Measurements from ENCODE around the gene CLCN4. TPM values are rescaled to one million over a fixed set of nuclear protein-coding genes. Genes with fewer than 3 reads are reported as not detected.
A peak's percentile ranks its signal among the peaks of the same experiment; 100 is the strongest.

Gene CLCN4
- total RNA-seq, 3 donors from 2014 or later = 2.9 to 4.7 (median 3.7) TPM

GRCh38 chrX:10117864-10118377, 38.9 kb upstream of the CLCN4 start:
- no peaks in the 10 kb centered on the region for H3K9me3 ChIP-seq
- DNase-seq (ENCODE audit: low spot score in 2 of 2) = no peak
- H3K36me3 ChIP-seq = no peaks in the 10 kb centered on the region
- no peak for TF ChIP-seq POLR2AphosphoS5 (IDR thresholded peaks at IDR 0.05)
- TF ChIP-seq, protein P1, sequence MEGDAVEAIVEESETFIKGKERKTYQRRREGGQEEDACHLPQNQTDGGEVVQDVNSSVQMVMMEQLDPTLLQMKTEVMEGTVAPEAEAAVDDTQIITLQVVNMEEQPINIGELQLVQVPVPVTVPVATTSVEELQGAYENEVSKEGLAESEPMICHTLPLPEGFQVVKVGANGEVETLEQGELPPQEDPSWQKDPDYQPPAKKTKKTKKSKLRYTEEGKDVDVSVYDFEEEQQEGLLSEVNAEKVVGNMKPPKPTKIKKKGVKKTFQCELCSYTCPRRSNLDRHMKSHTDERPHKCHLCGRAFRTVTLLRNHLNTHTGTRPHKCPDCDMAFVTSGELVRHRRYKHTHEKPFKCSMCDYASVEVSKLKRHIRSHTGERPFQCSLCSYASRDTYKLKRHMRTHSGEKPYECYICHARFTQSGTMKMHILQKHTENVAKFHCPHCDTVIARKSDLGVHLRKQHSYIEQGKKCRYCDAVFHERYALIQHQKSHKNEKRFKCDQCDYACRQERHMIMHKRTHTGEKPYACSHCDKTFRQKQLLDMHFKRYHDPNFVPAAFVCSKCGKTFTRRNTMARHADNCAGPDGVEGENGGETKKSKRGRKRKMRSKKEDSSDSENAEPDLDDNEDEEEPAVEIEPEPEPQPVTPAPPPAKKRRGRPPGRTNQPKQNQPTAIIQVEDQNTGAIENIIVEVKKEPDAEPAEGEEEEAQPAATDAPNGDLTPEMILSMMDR (IDR thresholded peaks at IDR 0.05) = no peak
- no peak for TF ChIP-seq POLR2A (IDR thresholded peaks at IDR 0.05)
- H3K27ac ChIP-seq = no peak overlapping the region
- peaks cover 0 to 6% of the 10 kb centered on the region in 2 donors for H3K27me3 ChIP-seq
- H3K4me1 ChIP-seq = no peaks in the 10 kb centered on the region
- no peak overlapping the region for H3K4me3 ChIP-seq
- intact Hi-C loops (cut with DNase I; ENCODE audit: low total_unique reads) = loop anchor here (5.0 kb wide), 2 partner anchors 121 to 939 kb away; no protein-coding TSS in a partner anchor

GRCh38 chrX:10118530-10118929, 38.2 kb upstream of the CLCN4 start:
- H3K27ac ChIP-seq = no peak overlapping the region
- DNase-seq (ENCODE audit: low spot score in 2 of 2) = no peak
- H3K4me3 ChIP-seq = no peak overlapping the region

GRCh38 chrX:10119399-10119990, 37.3 kb upstream of the CLCN4 start:
- Histone ChIP-seq H3K36me3 (no peaks in the 10 kb centered on the region), H3K27me3 (peaks cover 0 to 6% of the 10 kb centered on the region in 2 donors), H3K4me1 (no peaks in the 10 kb centered on the region), H3K27ac (no peak overlapping the region), H3K4me3 (no peak overlapping the region), H3K9me3 (no peaks in the 10 kb centered on the region)
- intact Hi-C loops (cut with DNase I; ENCODE audit: low total_unique reads) = loop anchor here (5.0 kb wide), 2 partner anchors 122 to 938 kb away; no protein-coding TSS in a partner anchor
- TF ChIP-seq POLR2A (IDR thresholded peaks at IDR 0.05) (no peak), POLR2AphosphoS5 (IDR thresholded peaks at IDR 0.05) (peak; percentile 84 to 99 (median 97))
- TF ChIP-seq, protein P1 (IDR thresholded peaks at IDR 0.05) = peak; percentile 100
- DNase-seq (ENCODE audit: low spot score in 2 of 2) = peak; percentile 56 to 72

More at GRCh38 chrX:10118530-10118929, 38.2 kb upstream of the CLCN4 start:
- Histone ChIP-seq H3K4me1 (no peaks in the 10 kb centered on the region), H3K36me3 (no peaks in the 10 kb centered on the region), H3K27me3 (peaks cover 0 to 6% of the 10 kb centered on the region in 2 donors), H3K9me3 (no peaks in the 10 kb centered on the region)
- intact Hi-C loops (cut with DNase I; ENCODE audit: low total_unique reads) = loop anchor here (5.0 kb wide), 2 partner anchors 121 to 939 kb away; no protein-coding TSS in a partner anchor
- TF ChIP-seq, protein P1 (IDR thresholded peaks at IDR 0.05) = no peak
- TF ChIP-seq POLR2AphosphoS5 (IDR thresholded peaks at IDR 0.05) (no peak), POLR2A (IDR thresholded peaks at IDR 0.05) (no peak)

DNA sequence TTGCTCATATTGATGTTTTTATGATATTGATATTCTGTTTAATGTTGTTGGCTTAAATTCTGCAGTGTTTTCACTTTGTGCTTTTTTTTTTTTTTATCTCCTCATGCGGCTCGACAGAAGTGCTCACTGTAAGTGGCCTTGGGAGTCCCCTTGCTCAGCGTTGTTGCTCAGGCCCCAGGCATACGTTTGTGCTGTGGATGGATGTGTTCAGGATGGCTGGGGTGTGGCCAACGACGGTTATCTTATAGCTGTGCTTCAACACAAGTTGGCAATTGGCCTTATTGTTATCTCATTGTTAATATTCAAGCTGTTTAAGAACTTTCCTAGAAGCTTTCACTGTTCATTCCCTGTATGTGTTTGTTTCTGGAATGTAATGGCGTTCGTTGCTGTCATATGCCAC, 36.4 kb upstream of the CLCN4 start:
- no peaks in the 10 kb centered on the region for H3K4me1 ChIP-seq
- intact Hi-C loops (cut with DNase I; ENCODE audit: low total_unique reads) = no loop called here
- no peak overlapping the region for H3K27ac ChIP-seq
- peaks cover 0 to 6% of the 10 kb centered on the region in 2 donors for H3K27me3 ChIP-seq
- no peaks in the 10 kb centered on the region for H3K9me3 ChIP-seq
- DNase-seq (ENCODE audit: low spot score in 2 of 2) = no peak
- no peak overlapping the region for H3K4me3 ChIP-seq
- TF ChIP-seq, protein P1 (IDR thresholded peaks at IDR 0.05) = no peak
- TF ChIP-seq POLR2A (IDR thresholded peaks at IDR 0.05) (no peak), POLR2AphosphoS5 (IDR thresholded peaks at IDR 0.05) (no peak)
- no peaks in the 10 kb centered on the region for H3K36me3 ChIP-seq

DNA sequence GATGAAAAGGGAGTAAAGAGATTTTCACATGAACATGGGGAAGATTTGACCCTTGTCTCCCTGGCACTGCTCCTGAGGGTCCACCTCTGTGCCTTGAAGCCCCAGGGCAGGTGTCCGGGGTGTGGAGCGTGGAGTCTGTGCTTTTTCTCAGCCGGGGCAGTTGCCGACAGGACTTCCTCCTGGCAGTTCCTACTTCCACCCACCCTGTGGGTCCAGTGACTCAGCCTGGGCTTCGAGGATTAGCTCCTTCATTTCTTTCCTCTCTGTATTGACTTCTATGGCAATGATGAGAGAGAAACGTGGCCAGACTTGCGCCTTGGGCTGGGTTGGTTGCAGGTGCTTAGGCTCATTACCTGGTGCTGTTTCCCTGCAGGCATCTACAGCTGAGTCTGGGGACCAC, 35.9 kb upstream of the CLCN4 start:
- DNase-seq (ENCODE audit: low spot score in 2 of 2) = no peak
- no peaks in the 10 kb centered on the region for H3K4me1 ChIP-seq
- no peaks in the 10 kb centered on the region for H3K36me3 ChIP-seq
- H3K4me3 ChIP-seq = no peak overlapping the region
- peaks cover 0 to 6% of the 10 kb centered on the region in 2 donors for H3K27me3 ChIP-seq
- intact Hi-C loops (cut with DNase I; ENCODE audit: low total_unique reads) = no loop called here
- TF ChIP-seq POLR2AphosphoS5 (IDR thresholded peaks at IDR 0.05) = no peak
- TF ChIP-seq POLR2A (IDR thresholded peaks at IDR 0.05) = no peak
- TF ChIP-seq, protein P1 (IDR thresholded peaks at IDR 0.05) = no peak
- no peak overlapping the region for H3K27ac ChIP-seq
- H3K9me3 ChIP-seq = no peaks in the 10 kb centered on the region

All from breast epithelium (tissue), 4 donors.